Activated CD4-positive, alpha-beta T cell treated with anti-CD3 and anti-CD28 coated beads, Interleukin-2, amount 10 ng/mL, durations not matched to agents 7 days and 5 days (primary cell): ENCODE measurements around the gene SDF2. TPM values are rescaled to one million over a fixed set of nuclear protein-coding genes. Genes with fewer than 3 reads are reported as not detected.

Experiments used
- CTCF ChIA-PET: fragments of 350-600 bp; sonication (Branson Sonifier 250); formaldehyde crosslinking; loops from one replicate; lab custom pipeline; 2021; ENCODE audit warnings: antibody characterized with exemption; lab: Charles Lee
- POLR2A ChIA-PET: fragments of 350-600 bp; sonication (Branson Sonifier 250); formaldehyde crosslinking; loops from one replicate; lab custom pipeline; 2021; ENCODE audit warnings: antibody characterized with exemption; lab: Charles Lee
- DNase-seq: peaks from one replicate; pipeline ENCODE4 v3.0.0-alpha.2; 2020
- H3K27ac Mint-ChIP-seq: one replicate; pipeline ENCODE4 v1.8.0; 2021; ENCODE audit warnings: mild to moderate bottlenecking, moderate library complexity, mixed read lengths
- H3K27me3 Mint-ChIP-seq: one replicate; pipeline ENCODE4 v1.8.0; 2021; ENCODE audit warnings: mixed read lengths
- H3K36me3 Mint-ChIP-seq: one replicate; pipeline ENCODE4 v1.8.0; 2021; ENCODE audit warnings: low read depth, mixed read lengths
- H3K4me1 Mint-ChIP-seq: one replicate; pipeline ENCODE4 v1.8.0; 2021; ENCODE audit warnings: mixed read lengths
- H3K4me3 Mint-ChIP-seq: one replicate; pipeline ENCODE4 v1.8.0; 2021; ENCODE audit warnings: mild to moderate bottlenecking, moderate library complexity, mixed read lengths
- H3K9me3 Mint-ChIP-seq: one replicate; pipeline ENCODE4 v1.8.0; 2021; ENCODE audit warnings: mixed read lengths
- total RNA-seq, 2 experiments: library from RNA; stranded (reverse); gene quantifications; one replicate each; pipeline ENCODE4 v1.2.3, GENCODE V29; 2021

The SDF2 gene
- total RNA-seq, 2 experiments from 2014 or later, result 43.9 to 53.2 TPM

DNA sequence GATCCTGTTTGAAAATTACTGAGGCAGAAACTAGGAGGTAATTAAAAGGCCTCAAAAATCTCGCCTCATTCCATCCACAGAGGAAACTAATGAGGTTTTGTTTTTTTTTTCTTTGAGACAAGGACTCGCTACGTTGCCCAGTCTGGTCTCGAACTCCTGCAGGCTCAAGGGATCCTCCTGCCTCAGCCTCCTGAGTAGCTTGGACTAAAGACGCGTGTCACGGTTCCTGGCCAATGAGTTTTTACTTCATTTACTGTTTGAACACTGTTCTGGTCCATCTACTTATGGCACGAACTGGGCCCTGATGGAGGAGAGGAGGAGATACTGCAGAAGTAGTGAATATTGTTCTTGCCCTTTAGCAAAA is 16.1 kb downstream of the SDF2 start:
- CTCF ChIA-PET, result interaction anchor here (0.9 to 4.3 kb wide), 4 partner anchors 10 to 82 kb away, joined by 3 to 21 read pairs (median 10); partner anchors contain the start of genes NEK8, SDF2 and SUPT6H
- no peaks in the 10 kb centered on the region for H3K27me3 Mint-ChIP-seq
- H3K4me3 Mint-ChIP-seq, result peak overlapping the region; percentile 90
- DNase-seq, result peak; percentile 10
- H3K9me3 Mint-ChIP-seq, result no peaks in the 10 kb centered on the region
- POLR2A ChIA-PET, result interaction anchor here (1.2 to 2.0 kb wide), 2 partner anchors 16 to 68 kb away, joined by 3 to 8 read pairs; partner anchors contain the start of genes ALDOC, SDF2 and SUPT6H
- H3K4me1 Mint-ChIP-seq, result peaks cover 37% of the 10 kb centered on the region
- H3K36me3 Mint-ChIP-seq, result peaks cover 44% of the 10 kb centered on the region
- H3K27ac Mint-ChIP-seq, result peak overlapping the region; percentile 94

DNA sequence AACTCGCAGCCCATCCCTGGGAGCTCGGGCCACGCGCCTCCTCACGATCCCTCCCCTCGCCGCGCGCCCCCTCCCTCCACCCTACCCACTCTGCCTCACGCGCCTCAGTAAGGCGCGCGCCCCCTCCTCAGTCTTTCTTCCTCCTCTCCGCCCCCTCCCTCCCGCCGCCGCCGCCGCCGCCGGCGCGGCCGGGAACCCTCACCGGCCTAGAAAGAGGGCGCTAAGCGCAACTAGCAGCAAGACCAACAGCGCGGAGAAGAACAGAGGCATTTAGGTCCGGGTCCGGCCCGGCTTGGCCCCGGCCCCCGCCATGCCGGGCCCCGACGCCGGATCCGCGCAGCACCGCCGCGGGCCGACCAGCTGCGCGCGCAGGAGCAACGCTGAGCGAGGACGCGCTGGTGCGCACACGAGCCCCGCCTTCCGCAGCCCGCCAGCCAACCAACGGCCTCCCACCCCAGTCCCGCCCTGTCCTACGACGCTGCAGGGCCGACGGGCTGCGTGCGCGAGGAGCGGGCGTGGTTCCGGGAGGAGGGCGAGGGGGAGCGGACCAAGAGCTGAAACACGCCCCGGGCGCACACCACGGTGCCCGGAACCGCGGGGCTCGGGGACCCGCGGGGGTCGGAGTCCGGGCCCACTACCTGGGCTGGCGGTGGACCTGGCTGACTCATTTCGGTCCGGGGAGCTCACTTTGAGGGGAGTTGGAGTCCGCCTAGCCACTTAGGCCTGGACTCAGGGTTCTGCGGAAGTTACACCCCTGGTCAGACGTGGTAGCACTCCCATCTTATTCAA is 16.7 kb downstream of the SDF2 start, which contains the start of gene BLTP2:
TSS of gene BLTP2 (minus strand) at position 372 of the 789 bp plus-strand sequence. CDS start at position 270, 102 bp downstream.
- peaks cover 47% of the 10 kb centered on the region for H3K36me3 Mint-ChIP-seq
- H3K27me3 Mint-ChIP-seq, result no peaks in the 10 kb centered on the region
- H3K27ac Mint-ChIP-seq, result peak within 1 kb of the TSS; percentile 94
- peak; percentile 97 for DNase-seq
- POLR2A ChIA-PET, result interaction anchor here (1.2 to 2.0 kb wide), 2 partner anchors 16 to 68 kb away, joined by 3 to 8 read pairs; partner anchors contain the start of genes ALDOC, SDF2 and SUPT6H
- no peaks in the 10 kb centered on the region for H3K9me3 Mint-ChIP-seq
- peak within 1 kb of the TSS; percentile 90 for H3K4me3 Mint-ChIP-seq
- peaks cover 39% of the 10 kb centered on the region for H3K4me1 Mint-ChIP-seq
- CTCF ChIA-PET, result interaction anchor here (0.5 to 4.3 kb wide), 8 partner anchors 10 to 915 kb away, joined by 3 to 21 read pairs (median 4); partner anchors contain the start of genes NEK8, SDF2 and SUPT6H

DNA sequence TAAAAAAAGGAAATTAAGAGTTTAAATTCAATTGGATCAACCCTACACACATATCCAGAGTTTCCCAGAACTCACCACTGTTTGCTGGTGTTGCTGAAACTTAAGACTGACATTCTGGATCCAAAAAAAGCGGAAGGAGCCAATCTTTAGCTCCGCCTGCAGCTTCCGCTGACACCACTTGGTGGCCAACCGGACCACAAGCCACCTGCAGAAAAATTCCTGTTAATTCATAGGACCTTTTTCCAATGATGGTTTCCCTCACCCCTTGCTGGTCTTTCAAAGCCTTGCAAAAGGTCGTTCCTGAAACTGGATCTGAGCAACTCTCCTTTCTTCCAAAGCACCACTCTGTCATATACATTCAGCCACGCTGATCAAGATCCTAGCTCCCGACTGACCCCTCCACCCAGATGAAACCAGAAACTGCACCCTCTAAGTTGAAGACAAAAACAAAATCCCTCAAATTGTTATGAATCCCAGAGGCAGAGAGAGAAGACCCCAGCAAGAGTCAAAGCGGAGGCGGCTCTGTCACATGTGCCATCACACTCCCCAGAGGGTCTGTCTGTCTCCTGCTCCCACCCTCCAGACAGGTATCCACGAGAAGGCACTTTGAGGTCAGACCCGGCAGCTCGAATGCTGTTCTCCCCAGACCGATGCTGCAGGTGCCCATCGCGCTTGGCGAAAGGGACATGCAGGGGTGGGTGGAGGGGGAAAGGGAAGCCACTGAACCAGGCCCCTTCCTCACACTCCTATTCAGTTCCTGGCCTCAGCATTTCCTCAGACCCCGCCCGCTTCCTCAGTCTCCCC is 17.5 kb downstream of the SDF2 start:
- DNase-seq, result peak; percentile 39
- Mint-ChIP-seq H3K36me3 (peaks cover 53% of the 10 kb centered on the region), H3K9me3 (no peaks in the 10 kb centered on the region), H3K27ac (peak overlapping the region; percentile 90), H3K4me1 (peaks cover 39% of the 10 kb centered on the region), H3K4me3 (peak overlapping the region; percentile 90), H3K27me3 (no peaks in the 10 kb centered on the region)
- CTCF ChIA-PET, result interaction anchor here (0.6 to 4.3 kb wide), 14 partner anchors 9 to 95 kb away, joined by 3 to 21 read pairs (median 5); partner anchors contain the start of genes NEK8, PIGS, SDF2 and SUPT6H
- POLR2A ChIA-PET, result interaction anchor here (1.0 to 2.0 kb wide), 3 partner anchors 17 to 67 kb away, joined by 3 to 8 read pairs (median 6); partner anchors contain the start of genes ALDOC, SDF2 and SUPT6H

DNA sequence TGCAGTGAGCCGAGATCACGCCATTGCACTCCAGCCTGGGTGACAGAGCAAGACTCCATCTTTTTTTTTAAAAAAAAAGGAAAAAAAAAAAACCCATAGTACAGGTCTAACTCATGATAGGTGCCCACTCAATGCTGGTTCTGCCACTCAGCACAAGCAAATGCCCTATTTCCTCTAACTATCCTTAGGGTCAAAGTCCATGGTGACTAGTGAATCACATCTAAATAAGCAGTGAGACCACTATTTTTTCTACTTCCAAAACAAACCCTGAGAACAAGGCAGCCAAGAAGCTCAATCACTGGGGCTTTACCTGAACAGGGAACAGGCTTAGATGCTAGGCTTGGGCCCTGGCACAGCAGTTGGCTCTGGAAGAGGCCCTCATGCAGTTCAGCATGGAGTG is 20.1 kb downstream of the SDF2 start:
- H3K27ac Mint-ChIP-seq, result no peak overlapping the region
- POLR2A ChIA-PET, result no interaction called here
- peaks cover 67% of the 10 kb centered on the region for H3K36me3 Mint-ChIP-seq
- no peak overlapping the region for H3K4me3 Mint-ChIP-seq
- CTCF ChIA-PET, result interaction anchor here (0.9 to 1.3 kb wide), 4 partner anchors 23 to 261 kb away, joined by 3 to 4 read pairs (median 3); no protein-coding TSS in a partner anchor
- no peaks in the 10 kb centered on the region for H3K9me3 Mint-ChIP-seq
- peaks cover 36% of the 10 kb centered on the region for H3K4me1 Mint-ChIP-seq
- H3K27me3 Mint-ChIP-seq, result no peaks in the 10 kb centered on the region
- DNase-seq, result no peak

DNA sequence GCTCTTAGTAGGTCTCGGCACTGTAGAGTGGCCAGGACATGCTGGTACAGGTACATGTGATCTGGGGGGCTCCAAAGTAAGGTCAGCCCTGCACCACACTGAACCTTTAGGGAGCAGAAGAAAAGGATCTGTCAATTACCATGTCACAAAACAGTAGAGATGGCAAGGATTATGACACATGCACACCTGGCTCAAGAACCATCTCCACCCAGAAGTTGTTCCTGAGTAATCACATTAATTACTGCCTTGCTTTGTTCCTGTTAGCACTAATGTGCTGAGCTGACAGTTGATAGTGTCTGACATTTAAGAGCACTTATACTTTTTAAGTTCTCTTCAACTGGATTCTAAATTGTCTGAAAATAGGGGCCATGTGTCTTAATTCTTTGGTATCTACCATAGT is 26.2 kb downstream of the SDF2 start:
- H3K27me3 Mint-ChIP-seq, result no peaks in the 10 kb centered on the region
- H3K4me3 Mint-ChIP-seq, result no peak overlapping the region
- ChIA-PET POLR2A (no interaction called here), CTCF (interaction anchor here (0.9 to 3.4 kb wide), 3 partner anchors 10 to 267 kb away, joined by 3 to 21 read pairs (median 4); partner anchors contain the start of genes BLTP2 and DHRS13)
- no peak for DNase-seq
- H3K27ac Mint-ChIP-seq, result no peak overlapping the region
- H3K9me3 Mint-ChIP-seq, result no peaks in the 10 kb centered on the region
- peaks cover 84% of the 10 kb centered on the region for H3K36me3 Mint-ChIP-seq
- peaks cover 15% of the 10 kb centered on the region for H3K4me1 Mint-ChIP-seq

DNA sequence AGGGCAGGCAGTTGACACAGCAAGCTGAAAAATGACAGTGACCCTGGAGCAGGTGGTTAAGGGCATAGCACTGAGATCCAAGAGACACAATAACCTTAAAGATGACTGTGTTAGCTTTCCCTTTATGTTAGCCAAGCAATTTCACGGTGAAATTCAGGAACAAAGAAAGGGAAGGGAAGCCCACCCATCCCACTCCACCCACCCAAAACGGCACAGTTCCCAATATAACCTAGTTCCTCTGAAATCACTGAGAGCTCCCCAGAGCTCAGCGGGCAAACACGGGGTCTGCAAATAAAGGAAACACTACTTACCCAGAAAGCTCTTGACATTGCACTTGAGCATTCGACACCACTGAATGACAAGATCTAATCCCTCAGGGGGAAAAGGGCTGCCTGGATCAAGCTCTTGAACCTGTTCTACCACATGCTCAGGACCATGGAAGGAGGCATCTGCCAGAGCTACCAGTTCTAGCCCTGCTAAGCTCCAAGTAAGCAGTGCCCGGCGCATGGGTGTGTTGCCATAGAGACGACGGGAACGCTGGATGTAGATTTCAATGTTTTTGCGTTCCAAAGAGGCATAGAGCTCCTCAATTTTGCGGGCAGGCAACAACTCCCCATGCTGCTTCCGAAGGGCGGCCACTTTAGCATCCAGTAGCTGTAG is 27.4 kb downstream of the SDF2 start:
- DNase-seq, result no peak
- ChIA-PET CTCF (interaction anchor here (0.9 to 3.4 kb wide), 4 partner anchors 11 to 77 kb away, joined by 3 to 21 read pairs (median 4); partner anchors contain the start of genes BLTP2, PROCA1, SDF2 and SUPT6H), POLR2A (no interaction called here)
- Mint-ChIP-seq H3K4me1 (peaks cover 13% of the 10 kb centered on the region), H3K36me3 (peaks cover 76% of the 10 kb centered on the region), H3K27me3 (no peaks in the 10 kb centered on the region), H3K9me3 (no peaks in the 10 kb centered on the region), H3K4me3 (no peak overlapping the region), H3K27ac (no peak overlapping the region)

DNA sequence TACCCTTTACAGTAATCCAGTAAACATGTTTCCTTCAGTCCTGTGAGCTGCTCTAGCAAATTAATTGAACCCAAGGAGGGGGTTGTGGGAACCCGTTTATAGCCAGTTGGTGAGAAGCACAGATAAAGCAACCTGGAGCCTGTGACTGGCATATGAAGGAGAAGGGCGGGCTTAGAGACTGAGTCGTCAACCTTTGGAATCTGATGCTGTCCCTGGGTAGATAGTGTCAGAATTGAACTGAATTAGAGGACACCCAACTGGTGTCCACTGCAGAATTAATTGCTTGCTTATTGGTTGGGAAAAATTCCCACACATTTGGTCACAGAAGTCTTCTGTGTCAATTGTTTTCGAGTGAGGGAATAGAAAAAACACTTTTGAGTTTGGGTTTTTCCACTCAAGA is 34.9 kb downstream of the SDF2 start:
- POLR2A ChIA-PET, result no interaction called here
- Mint-ChIP-seq H3K9me3 (no peaks in the 10 kb centered on the region), H3K4me1 (no peaks in the 10 kb centered on the region), H3K36me3 (peaks cover 44% of the 10 kb centered on the region), H3K27me3 (no peaks in the 10 kb centered on the region), H3K27ac (no peak overlapping the region), H3K4me3 (no peak overlapping the region)
- CTCF ChIA-PET, result interaction anchor here (1.2 kb wide), 2 partner anchors 17 kb away, joined by 3 read pairs; no protein-coding TSS in a partner anchor
- no peak for DNase-seq

DNA sequence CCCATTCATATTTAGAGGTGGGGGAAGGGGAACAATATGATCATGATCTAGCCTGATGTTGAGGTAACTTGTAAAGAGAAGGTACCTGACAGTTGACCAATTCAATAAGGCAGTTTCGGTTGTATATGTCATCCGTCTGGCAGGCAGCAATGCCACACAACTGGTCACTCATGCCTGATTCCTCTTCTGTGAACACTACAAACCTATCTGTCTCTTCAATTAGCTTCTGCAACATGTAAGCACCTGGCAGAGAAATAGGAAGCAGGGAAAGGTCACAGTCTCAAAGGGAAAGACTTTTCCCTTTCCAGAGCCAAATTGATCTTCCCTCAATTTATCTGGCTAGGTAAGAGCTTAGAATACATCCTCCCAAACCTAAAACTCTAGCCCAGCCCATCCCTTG is 37.6 kb downstream of the SDF2 start:
- H3K9me3 Mint-ChIP-seq, result no peaks in the 10 kb centered on the region
- no peak overlapping the region for H3K27ac Mint-ChIP-seq
- H3K4me1 Mint-ChIP-seq, result no peaks in the 10 kb centered on the region
- POLR2A ChIA-PET, result no interaction called here
- CTCF ChIA-PET, result interaction anchor here (0.7 to 1.8 kb wide), 3 partner anchors 11 to 882 kb away, joined by 3 to 5 read pairs (median 5); partner anchors contain the start of gene RSKR
- H3K4me3 Mint-ChIP-seq, result no peak overlapping the region
- peaks cover 58% of the 10 kb centered on the region for H3K36me3 Mint-ChIP-seq
- no peaks in the 10 kb centered on the region for H3K27me3 Mint-ChIP-seq
- DNase-seq, result no peak

DNA sequence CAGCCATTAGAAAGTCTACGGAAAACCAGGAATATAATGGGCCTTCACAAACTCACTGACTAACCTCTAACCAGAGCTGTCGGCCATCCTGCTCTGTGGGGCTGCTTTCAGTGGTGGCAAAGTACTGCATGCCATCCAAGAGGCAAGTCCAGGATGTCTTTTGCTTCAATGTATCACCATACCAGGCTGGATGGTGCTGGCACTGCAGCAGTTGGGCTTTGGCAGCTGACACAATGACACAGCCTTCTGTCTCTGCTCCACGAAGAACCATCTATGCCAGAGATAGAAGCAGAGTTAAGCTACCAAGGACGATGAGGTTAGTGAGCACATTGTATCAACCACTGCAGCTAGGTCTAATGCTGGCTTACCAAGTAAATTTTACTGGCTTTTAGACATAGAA is 38.0 kb downstream of the SDF2 start:
- no peak overlapping the region for H3K4me3 Mint-ChIP-seq
- POLR2A ChIA-PET, result no interaction called here
- CTCF ChIA-PET, result interaction anchor here (0.7 to 1.8 kb wide), 4 partner anchors 10 to 882 kb away, joined by 3 to 5 read pairs (median 4); partner anchors contain the start of gene RSKR
- H3K36me3 Mint-ChIP-seq, result peaks cover 62% of the 10 kb centered on the region
- DNase-seq, result no peak
- no peaks in the 10 kb centered on the region for H3K27me3 Mint-ChIP-seq
- no peaks in the 10 kb centered on the region for H3K4me1 Mint-ChIP-seq
- H3K27ac Mint-ChIP-seq, result no peak overlapping the region
- no peaks in the 10 kb centered on the region for H3K9me3 Mint-ChIP-seq

DNA sequence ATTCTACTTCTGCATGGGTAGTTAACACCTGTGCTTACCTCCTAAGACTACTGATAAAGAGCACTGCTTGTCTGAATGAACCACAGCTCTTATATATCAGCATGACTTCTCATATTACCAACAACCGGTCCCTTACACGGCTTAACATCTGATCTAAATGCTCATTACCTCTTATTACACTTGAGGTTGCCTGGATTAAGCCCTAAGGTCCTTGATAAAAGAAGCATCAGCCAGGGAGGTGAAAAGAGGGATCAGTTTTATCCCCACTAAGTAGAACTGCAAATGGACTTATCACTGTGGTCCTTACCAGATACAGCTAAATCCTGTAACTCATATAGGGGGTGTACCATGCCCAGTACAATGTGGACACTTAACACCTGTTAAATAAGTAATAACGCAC is 39.5 kb downstream of the SDF2 start:
- Mint-ChIP-seq H3K4me3 (no peak overlapping the region), H3K27ac (no peak overlapping the region), H3K4me1 (no peaks in the 10 kb centered on the region), H3K27me3 (no peaks in the 10 kb centered on the region), H3K36me3 (peaks cover 59% of the 10 kb centered on the region), H3K9me3 (no peaks in the 10 kb centered on the region)
- no peak for DNase-seq
- ChIA-PET POLR2A (no interaction called here), CTCF (interaction anchor here (0.6 to 1.5 kb wide), 4 partner anchors 13 to 66 kb away, joined by 3 to 4 read pairs (median 4); partner anchors contain the start of gene SDF2)

DNA sequence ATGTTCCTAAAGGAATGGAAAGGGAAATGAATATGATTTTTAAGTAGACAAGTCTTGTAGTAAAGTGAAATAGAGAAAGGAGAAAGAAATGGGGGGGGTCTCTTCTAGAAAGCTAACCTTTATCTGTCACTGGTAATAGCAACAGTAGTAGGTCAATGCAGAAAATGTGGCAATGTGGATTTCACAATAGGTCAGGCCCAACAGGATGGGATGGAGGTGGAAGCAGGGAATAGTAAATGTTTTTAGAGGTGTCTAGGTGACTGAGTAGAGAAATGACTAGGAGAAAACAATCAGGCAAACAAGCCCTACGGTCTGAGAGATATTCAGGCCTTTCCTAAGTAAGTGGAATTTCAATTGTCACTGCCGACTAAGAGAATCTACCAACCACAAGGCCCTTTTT is 41.7 kb downstream of the SDF2 start:
- Mint-ChIP-seq H3K27me3 (no peaks in the 10 kb centered on the region), H3K27ac (no peak overlapping the region), H3K36me3 (peaks cover 62% of the 10 kb centered on the region), H3K4me3 (no peak overlapping the region), H3K9me3 (no peaks in the 10 kb centered on the region), H3K4me1 (no peaks in the 10 kb centered on the region)
- ChIA-PET CTCF (interaction anchor here (0.7 to 1.5 kb wide), 3 partner anchors 9 to 946 kb away, joined by 3 to 6 read pairs (median 3); no protein-coding TSS in a partner anchor), POLR2A (no interaction called here)
- DNase-seq, result no peak
